Lower leg skin (tissue), 4 donors: ENCODE results near the gene SNRNP25. TPM values are rescaled to one million over a fixed set of nuclear protein-coding genes. Genes with fewer than 3 reads are reported as not detected.
A peak's percentile ranks its signal among the peaks of the same experiment; 100 is the strongest.
"Not testable (repeated sequence)": the region's sequence is repeated elsewhere in the genome, so short reads cannot be mapped to it uniquely, and the experiment has no call there.

ENCODE experiments used
- DNase-seq, 2 donors: peaks; one replicate each; pipeline ENCODE4 v3.0.0-alpha.2; 2019; ENCODE audit warnings: low spot score in 2 of 2
- H3K4me3 ChIP-seq: fragments of 200-600 bp; sonication (generic); 2 replicates; pipeline ENCODE4 v1.5.1; 2017; ENCODE audit warnings: mild to moderate bottlenecking, low read depth; ENCODE audit not compliant: poor library complexity, severe bottlenecking
- CTCF ChIP-seq, 3 donors: fragments of 450-650 bp; IDR thresholded peaks; one replicate each; pipeline ENCODE4 v1.5.1; 2016; ENCODE audit warnings: antibody characterized with exemption in 3 of 3, mild to moderate bottlenecking in 3 of 3, moderate library complexity in 2 of 3
- POLR2A ChIP-seq, 2 donors: fragments of 450-650 bp; IDR thresholded peaks; one replicate each; pipeline ENCODE4 v1.6.1; 2016 to 2017; ENCODE audit warnings: antibody characterized with exemption in 2 of 2, mild to moderate bottlenecking in 1 of 2, moderate library complexity in 1 of 2
- whole genome bisulfite sequencing, 2 donors: methylation state at CpG; one replicate each; pipeline ENCODE4 v1.1.5; 2018; 5-methylcytosine and 5-hydroxymethylcytosine counted together
- intact Hi-C: fragments of 100-400 bp; cut with DNase I; formaldehyde crosslinking; loops from one replicate; pipeline ENCODE4 v1.15.0; 2023; ENCODE audit warnings: low total_unique reads
- total RNA-seq, 4 donors: library from RNA; depleted of rRNA; stranded (reverse); fragments of >200 nt; gene quantifications; one replicate each; pipeline ENCODE4 v1.1.0, GENCODE V29; 2016

Gene SNRNP25
- total RNA-seq, result 10 to 100 TPM in 3 of 4 donors, 1 to 10 TPM in 1; 6.3 to 12.0 (median 10.4) TPM

DNA sequence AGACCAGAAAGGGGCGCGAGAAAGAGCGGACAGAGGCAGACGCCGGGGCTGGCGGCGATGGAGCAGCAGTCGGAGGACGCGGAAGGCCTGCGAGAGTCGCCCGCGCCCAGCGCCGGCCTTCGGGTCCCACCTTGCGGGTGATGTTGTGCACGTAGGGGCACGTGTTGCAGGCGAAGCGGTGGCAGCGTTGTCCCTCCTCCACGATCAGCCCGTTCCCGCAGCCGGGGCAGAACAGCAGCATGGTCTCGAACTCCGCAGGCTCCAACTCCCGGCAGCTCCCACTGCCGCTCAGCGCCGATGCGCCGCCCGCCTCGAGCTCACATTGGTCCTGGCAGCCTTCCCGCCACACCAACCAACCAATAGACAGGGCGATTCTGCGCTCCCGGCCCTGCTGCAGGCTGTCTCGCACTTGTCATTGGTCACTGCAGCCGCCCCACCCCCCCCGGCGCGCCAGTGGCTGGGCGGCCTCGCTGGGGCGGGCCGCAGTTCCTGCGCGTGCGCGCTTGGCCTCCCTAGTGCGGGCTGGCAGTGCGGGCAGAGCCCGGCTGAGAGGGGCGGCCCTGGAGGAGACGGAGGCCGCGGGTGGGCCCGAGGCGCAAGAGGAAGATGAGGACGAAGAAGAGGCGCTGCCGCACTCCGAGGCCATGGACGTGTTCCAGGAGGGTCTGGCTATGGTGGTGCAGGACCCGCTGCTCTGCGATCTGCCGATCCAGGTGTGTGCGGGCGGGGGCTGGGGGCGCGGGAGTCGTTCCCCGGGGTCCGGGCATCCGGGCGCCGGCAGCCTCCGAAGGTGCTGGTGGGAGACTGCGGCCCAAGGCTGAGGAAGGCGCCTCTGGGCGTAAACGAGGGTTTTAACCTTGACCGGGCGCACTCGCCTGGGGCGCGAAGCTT lies at the start of gene SNRNP25, which contains the start of gene POLR3K:
Gene SNRNP25, plus strand, starts transcription at position 483 of the 891 bp plus-strand sequence. Its CDS starts 189 bp downstream, at position 672.
Gene POLR3K, minus strand, starts transcription at position 263 of the 891 bp plus-strand sequence. Its CDS starts 22 bp downstream, at position 241.
- 0 to 1% methylated on average over 22 to 79 of the region's 91 CpGs for WGBS, 2 donors

GRCh38 chr16:9903-10665 lies 43.5 kb upstream of the SNRNP25 start:
- DNase-seq, result peak in 1 of 2 donors; percentile 92
- no peak for TF ChIP-seq CTCF (IDR thresholded peaks at IDR 0.05)
- no peak for TF ChIP-seq POLR2A (IDR thresholded peaks at IDR 0.05)
- whole genome bisulfite sequencing, 2 donors, result 62 to 82% methylated on average over 25 to 48 of the region's 48 CpGs
- no peak overlapping the region for H3K4me3 ChIP-seq
- intact Hi-C loops, result no loop called here

More for the DNA sequence above, at the start of gene SNRNP25, which contains the start of gene POLR3K:
- TF ChIP-seq POLR2A (IDR thresholded peaks at IDR 0.05), result no peak
- TF ChIP-seq CTCF (IDR thresholded peaks at IDR 0.05), result no peak
- peak; percentile 99 to 100 for DNase-seq
- intact Hi-C loops, result no loop called here
- peak within 1 kb of the TSS; percentile 63 for H3K4me3 ChIP-seq

DNA sequence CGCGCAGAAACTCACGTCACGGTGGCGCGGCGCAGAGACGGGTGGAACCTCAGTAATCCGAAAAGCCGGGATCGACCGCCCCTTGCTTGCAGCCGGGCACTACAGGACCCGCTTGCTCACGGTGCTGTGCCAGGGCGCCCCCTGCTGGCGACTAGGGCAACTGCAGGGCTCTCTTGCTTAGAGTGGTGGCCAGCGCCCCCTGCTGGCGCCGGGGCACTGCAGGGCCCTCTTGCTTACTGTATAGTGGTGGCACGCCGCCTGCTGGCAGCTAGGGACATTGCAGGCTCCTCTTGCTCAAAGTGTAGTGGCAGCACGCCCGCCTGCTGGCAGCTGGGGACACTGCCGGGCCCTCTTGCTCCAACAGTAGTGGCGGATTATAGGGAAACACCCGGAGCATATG lies 42.9 kb upstream of the SNRNP25 start:
- DNase-seq, result peak; percentile 98 to 100

DNA sequence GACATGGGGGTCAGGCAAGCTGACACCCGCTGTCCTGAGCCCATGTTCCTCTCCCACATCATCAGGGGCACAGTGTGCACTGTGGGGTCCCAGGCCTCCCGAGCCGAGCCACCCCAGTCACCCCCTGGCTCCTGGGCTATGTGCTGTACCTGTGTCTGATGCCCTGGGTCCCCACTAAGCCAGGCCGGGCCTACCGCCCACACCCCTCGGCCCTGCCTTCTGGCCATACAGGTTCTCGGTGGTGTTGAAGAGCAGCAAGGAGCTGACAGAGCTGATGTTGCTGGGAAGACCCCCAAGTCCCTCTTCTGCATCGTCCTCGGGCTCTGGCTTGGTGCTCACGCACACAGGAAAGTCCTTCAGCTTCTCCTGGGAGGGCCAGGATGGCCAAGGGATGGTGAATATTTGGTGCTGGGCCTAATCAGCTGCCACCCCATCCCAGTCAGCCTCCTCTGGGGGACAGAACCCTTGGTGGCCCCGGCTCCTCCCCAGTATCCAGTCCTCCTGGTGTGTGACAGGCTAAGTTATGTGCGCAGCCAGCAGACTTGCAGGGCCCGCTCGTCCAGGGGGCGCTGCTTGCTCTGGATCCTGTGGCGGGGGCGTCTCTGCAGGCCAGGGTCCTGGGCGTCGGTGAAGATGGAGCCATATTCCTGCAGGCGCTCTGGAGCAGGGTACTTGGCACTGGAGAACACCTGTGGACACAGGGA lies 36.4 kb upstream of the SNRNP25 start:
- DNase-seq, H3K4me3 ChIP-seq, intact Hi-C loops: not testable (repeated sequence)
- 96 to 98% methylated on average over 8 to 15 of the region's 20 CpGs for WGBS, 2 donors

More for the DNA sequence above, 42.9 kb upstream of the SNRNP25 start:
- H3K4me3 ChIP-seq, intact Hi-C loops: not testable (repeated sequence)
- 30 to 39% methylated on average over 4 to 10 of the region's 27 CpGs for WGBS, 2 donors

DNA sequence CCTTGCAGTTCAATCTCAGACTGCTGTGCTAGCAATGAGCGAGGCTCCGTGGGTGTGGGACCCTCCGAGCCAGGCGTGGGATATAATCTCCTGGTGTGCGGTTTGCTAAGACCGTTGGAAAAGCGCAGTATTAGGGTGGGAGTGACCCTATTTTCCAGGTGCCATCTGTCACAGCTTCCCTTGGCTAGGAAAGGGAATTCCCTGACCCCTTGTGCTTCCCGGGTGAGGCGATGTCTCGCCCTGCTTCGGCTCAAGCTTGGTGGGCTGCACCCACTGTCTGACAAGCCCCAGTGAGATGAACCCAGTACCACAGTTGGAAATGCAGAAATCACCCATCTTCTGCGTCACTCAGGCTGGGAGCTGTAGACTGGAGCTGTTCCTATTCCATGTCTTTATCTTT lies 32.7 kb upstream of the SNRNP25 start:
- DNase-seq, intact Hi-C loops, H3K4me3 ChIP-seq: not testable (repeated sequence)
- 87 to 88% methylated on average over 11 to 12 of the region's 12 CpGs for WGBS, 2 donors

- DNase-seq, H3K4me3 ChIP-seq, intact Hi-C loops: not testable (repeated sequence)
- 87 to 89% methylated on average over 17 of the region's 22 CpGs for WGBS, 2 donors
Measured at GRCh38 chr16:24151-24550, 29.5 kb upstream of the SNRNP25 start.

- intact Hi-C loops, H3K4me3 ChIP-seq, DNase-seq: not testable (repeated sequence)
- WGBS, 2 donors, result 33% methylated on average over 2 of the region's 5 CpGs; no CpG with 5 or more reads in 1 of the 2 donors
Measured at GRCh38 chr16:25926-26348, 27.7 kb upstream of the SNRNP25 start.

GRCh38 chr16:30627-31026 lies 23.0 kb upstream of the SNRNP25 start:
- DNase-seq, intact Hi-C loops, H3K4me3 ChIP-seq: not testable (repeated sequence)
- 50 to 80% methylated on average over 1 of the region's 7 CpGs for WGBS, 2 donors

DNA sequence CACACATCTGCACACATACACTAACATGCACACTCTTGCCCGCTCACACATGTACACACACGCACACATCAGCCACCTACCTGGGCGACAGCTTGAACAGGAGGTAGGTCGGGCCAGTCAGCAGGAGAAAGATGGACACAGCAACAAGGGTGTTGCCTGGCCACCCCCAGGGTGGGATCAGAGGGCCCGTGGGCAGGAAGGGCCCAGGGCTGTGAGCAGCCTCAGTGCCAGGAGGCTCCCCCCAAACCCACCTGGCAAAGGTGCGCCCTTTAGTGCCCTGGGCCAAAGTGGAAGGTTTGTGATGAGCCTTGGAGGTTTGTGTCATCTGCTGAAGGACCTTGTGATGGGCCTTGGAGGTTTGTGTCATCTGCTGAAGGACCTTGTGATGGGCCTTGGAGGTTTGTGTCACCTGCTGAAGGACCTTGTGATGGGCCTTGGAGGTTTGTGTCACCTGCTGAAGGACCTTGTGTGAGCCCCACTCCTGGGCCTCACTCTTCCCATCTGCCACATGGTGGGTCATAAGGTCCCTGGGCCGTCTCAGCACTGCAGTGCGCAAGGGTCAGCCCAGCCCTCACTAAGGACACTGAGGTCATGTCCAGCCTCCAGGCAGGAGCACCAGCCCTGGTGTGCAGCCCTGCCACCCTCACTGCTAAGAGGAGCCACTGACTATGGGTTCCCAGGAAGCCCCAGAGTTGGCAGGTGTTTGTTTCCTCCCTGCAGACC lies 20.3 kb upstream of the SNRNP25 start:
- H3K4me3 ChIP-seq, DNase-seq, intact Hi-C loops: not testable (repeated sequence)
- WGBS, 2 donors, result 60 to 86% methylated on average over 1 to 4 of the region's 8 CpGs
